Immature natural killer cell (primary cell): Measurements from ENCODE around the gene GHITM. TPM values are rescaled to one million over a fixed set of nuclear protein-coding genes. Genes with fewer than 3 reads are reported as not detected.
"Not testable (repeated sequence)": the region's sequence is repeated elsewhere in the genome, so short reads cannot be mapped to it uniquely, and the experiment has no call there.

Source experiments
- DNase-seq, 3 donors: peaks; one replicate each; pipeline ENCODE4 v3.0.0; 2022; ENCODE audit warnings: mixed read lengths in 1 of 3
- H3K27ac Mint-ChIP-seq, 6 donors: one replicate each; pipeline ENCODE4 v1.8.0; 2020; ENCODE audit warnings: mixed read lengths in 6 of 6, mild to moderate bottlenecking in 5 of 6, inconsistent platforms in 4 of 6, moderate library complexity in 3 of 6
- H3K27me3 Mint-ChIP-seq, 3 donors: one replicate each; pipeline ENCODE4 v1.8.0; 2020 to 2021; ENCODE audit warnings: low read depth in 3 of 3, mild to moderate bottlenecking in 3 of 3, mixed read lengths in 3 of 3, moderate library complexity in 3 of 3, inconsistent platforms in 1 of 3
- H3K36me3 Mint-ChIP-seq, 3 donors: one replicate each; pipeline ENCODE4 v1.8.0; 2020; ENCODE audit warnings: mixed read lengths in 3 of 3, inconsistent platforms in 2 of 3, mild to moderate bottlenecking in 2 of 3
- H3K4me1 Mint-ChIP-seq, 2 donors: one replicate each; pipeline ENCODE4 v1.8.0; 2020; ENCODE audit warnings: inconsistent platforms in 2 of 2, mild to moderate bottlenecking in 2 of 2, mixed read lengths in 2 of 2, moderate library complexity in 1 of 2
- H3K4me3 Mint-ChIP-seq, 5 donors: one replicate each; pipeline ENCODE4 v1.8.0; 2020; ENCODE audit warnings: mild to moderate bottlenecking in 5 of 5, mixed read lengths in 5 of 5, inconsistent platforms in 3 of 5, moderate library complexity in 3 of 5
- H3K9me3 Mint-ChIP-seq, 6 donors: one replicate each; pipeline ENCODE4 v1.8.0; 2020; ENCODE audit warnings: mild to moderate bottlenecking in 6 of 6, mixed read lengths in 6 of 6, inconsistent platforms in 4 of 6, moderate library complexity in 3 of 6
- polyA plus RNA-seq, 3 donors: library from polyadenylated mRNA; unstranded; fragments of 300-500 nt; fragmentation: Illumina TruSeq; gene quantifications; one replicate each; pipeline ENCODE4 v1.2.3, GENCODE V29; 2021

The GHITM gene
- polyA plus RNA-seq, 3 donors from 2014 or later, result 299 to 699 (median 342) TPM

DNA sequence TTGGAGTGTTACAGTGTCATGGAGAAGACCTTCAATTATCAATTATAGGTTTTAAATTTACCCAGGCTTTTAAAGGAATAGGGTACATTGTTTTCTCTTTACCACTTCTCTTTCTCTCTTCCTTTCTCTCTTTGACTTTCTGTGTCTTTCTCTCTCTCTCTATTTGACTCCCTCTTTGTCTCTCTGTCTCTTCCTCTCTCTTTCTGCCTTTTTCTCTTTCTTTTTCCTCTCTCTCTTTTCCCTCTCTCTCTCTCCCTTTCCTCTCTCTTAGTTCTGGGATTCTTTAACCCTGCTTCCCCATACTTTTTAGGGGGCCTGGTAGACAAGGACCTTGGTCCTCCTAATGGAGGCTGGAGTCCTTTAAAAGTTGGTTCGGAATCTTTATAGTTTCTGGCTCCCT is 15.9 kb upstream of the GHITM start:
- Mint-ChIP-seq H3K4me1 (no peaks in the 10 kb centered on the region), H3K27ac (no peak overlapping the region), H3K4me3 (no peak overlapping the region), H3K9me3 (peaks cover 5 to 20% (median 14%) of the 10 kb centered on the region in 6 donors), H3K27me3 (peaks cover 2 to 21% (median 17%) of the 10 kb centered on the region in 3 donors), H3K36me3 (no peaks in the 10 kb centered on the region)
- DNase-seq, result no peak

DNA sequence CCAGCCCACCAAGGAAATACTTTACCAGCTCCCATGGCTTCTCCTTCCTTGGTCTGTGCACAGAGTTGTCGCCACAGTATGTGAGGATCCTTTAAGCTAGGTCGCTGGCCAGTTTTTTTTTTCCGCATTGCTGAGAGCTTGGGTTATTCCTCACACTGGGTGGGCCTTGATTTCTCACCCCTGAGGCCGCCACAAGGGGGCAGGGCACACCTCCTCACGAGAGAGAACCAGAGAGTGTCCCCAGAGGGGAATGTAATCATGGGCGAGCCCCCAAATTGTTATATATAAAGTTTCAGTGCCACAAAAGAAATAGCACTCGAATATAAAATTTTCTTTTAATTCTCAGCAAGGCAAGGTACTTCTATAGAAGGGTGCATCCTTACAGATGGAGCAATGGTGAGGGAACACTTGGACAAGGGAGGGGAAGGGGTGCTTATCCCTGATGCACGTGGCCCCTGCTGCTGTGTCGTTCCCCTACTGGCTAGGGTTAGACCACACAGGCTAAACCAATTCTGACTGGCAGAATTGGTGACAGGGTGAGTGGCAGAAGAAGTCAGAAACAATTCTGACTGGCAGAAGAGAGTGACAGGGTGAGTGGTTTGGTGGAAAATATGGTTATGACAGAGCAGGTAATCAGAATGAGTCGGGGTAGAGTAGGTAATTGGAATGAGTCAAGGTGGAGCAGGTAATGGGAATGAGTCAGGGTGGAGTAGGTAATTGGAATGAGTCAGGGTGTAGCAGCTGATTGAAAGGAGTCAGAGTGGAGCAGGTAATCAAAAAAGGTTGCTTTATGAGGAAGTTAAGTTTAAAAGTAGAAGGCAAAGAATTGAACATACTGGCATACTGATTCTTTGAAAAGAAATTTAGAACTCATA is 13.2 kb upstream of the GHITM start:
- not testable (repeated sequence) for H3K36me3 Mint-ChIP-seq, H3K4me3 Mint-ChIP-seq, DNase-seq, H3K4me1 Mint-ChIP-seq, H3K27ac Mint-ChIP-seq
- Mint-ChIP-seq H3K9me3 (peaks cover 9 to 20% (median 14%) of the 10 kb centered on the region in 6 donors), H3K27me3 (peaks cover 4 to 28% (median 16%) of the 10 kb centered on the region in 3 donors)

GRCh38 chr10:84126785-84127167 is 12.5 kb upstream of the GHITM start:
- DNase-seq, result no peak
- Mint-ChIP-seq H3K4me1 (no peaks in the 10 kb centered on the region), H3K36me3 (no peaks in the 10 kb centered on the region), H3K4me3 (no peak overlapping the region), H3K27ac (no peak overlapping the region), H3K27me3 (peaks cover 4 to 28% (median 15%) of the 10 kb centered on the region in 3 donors), H3K9me3 (peaks cover 9 to 20% (median 14%) of the 10 kb centered on the region in 6 donors)

GRCh38 chr10:84135836-84136235 is 3.5 kb upstream of the GHITM start:
- no peak for DNase-seq
- Mint-ChIP-seq H3K27ac (no peak overlapping the region), H3K9me3 (no peaks in the 10 kb centered on the region), H3K27me3 (peaks cover 13 to 22% (median 18%) of the 10 kb centered on the region in 3 donors), H3K4me1 (peaks cover 18 to 22% of the 10 kb centered on the region in 2 donors), H3K4me3 (no peak overlapping the region), H3K36me3 (no peaks in the 10 kb centered on the region)

- Mint-ChIP-seq H3K27me3 (peaks cover 11 to 19% (median 14%) of the 10 kb centered on the region in 3 donors), H3K36me3 (peaks cover 0 to 4% (median 0%) of the 10 kb centered on the region in 3 donors), H3K27ac (peak overlapping the region in 4 of 6 donors; percentile 33 to 99 (median 66)), H3K4me1 (peaks cover 27 to 38% of the 10 kb centered on the region in 2 donors), H3K9me3 (no peaks in the 10 kb centered on the region), H3K4me3 (peak overlapping the region; percentile 45 to 97 (median 95))
- no peak for DNase-seq
Measured at GRCh38 chr10:84137811-84138210, 1.5 kb upstream of the GHITM start.

- peaks cover 8 to 19% (median 12%) of the 10 kb centered on the region in 3 donors for H3K27me3 Mint-ChIP-seq
- H3K4me3 Mint-ChIP-seq, result peak overlapping the region; percentile 88 to 97 (median 95)
- H3K4me1 Mint-ChIP-seq, result peaks cover 27 to 38% of the 10 kb centered on the region in 2 donors
- no peaks in the 10 kb centered on the region for H3K9me3 Mint-ChIP-seq
- no peak for DNase-seq
- H3K27ac Mint-ChIP-seq, result peak overlapping the region; percentile 94 to 99 (median 97)
- peaks cover 3 to 9% (median 6%) of the 10 kb centered on the region in 3 donors for H3K36me3 Mint-ChIP-seq
Measured at GRCh38 chr10:84138478-84139125, 707 bp upstream of the GHITM start.

DNA sequence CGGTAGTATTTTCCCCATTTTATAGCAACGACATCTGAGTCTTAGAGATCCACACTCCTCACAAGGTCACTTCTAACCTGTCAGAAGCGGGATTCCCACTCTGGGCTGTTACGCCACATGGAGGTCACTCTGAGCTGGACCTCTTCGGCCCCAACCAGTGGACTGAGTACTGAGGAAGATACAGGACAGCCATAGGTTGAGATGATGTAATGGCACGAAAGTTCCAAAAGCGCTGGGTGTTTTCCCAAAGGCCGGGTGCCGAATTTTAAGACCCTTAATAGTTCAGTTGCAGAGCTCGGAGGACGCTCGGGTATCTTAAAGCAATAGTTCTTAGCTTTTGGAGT is 699 bp downstream of the GHITM start:
- Mint-ChIP-seq H3K4me1 (peaks cover 27 to 38% of the 10 kb centered on the region in 2 donors), H3K4me3 (peak overlapping the region; percentile 88 to 97 (median 95)), H3K27ac (peak overlapping the region; percentile 94 to 99 (median 97)), H3K27me3 (peaks cover 7 to 13% (median 8%) of the 10 kb centered on the region in 3 donors), H3K9me3 (no peaks in the 10 kb centered on the region), H3K36me3 (peaks cover 8 to 18% (median 9%) of the 10 kb centered on the region in 3 donors)
- no peak for DNase-seq

DNA sequence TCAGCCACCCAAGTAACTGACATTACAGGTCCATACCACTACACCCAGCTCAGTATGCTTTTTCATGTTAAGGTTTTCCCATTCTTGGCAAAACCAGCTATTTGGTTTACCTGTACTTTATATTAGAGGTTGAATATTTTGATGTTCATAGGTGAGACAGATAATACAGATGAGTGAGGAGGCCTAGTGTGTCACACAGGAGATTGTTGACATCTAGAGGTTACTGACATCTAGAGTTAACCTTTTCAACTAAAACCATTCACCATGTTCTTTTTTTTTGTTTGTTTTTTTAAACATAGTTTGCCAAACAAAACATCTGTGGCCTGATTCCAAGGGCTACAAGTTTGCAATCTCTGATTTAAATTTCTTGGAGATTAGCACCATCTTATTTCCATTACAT is 8.0 kb downstream of the GHITM start:
- H3K4me3 Mint-ChIP-seq, result no peak overlapping the region

GRCh38 chr10:84148006-84148597 is 8.8 kb downstream of the GHITM start:
- Mint-ChIP-seq H3K36me3 (peaks cover 22 to 49% (median 26%) of the 10 kb centered on the region in 3 donors), H3K27ac (peak overlapping the region in 1 of 6 donors; percentile 21)
- DNase-seq, result peak; percentile 34 to 51 (median 47)
- H3K4me3 Mint-ChIP-seq, H3K4me1 Mint-ChIP-seq, H3K27me3 Mint-ChIP-seq, H3K9me3 Mint-ChIP-seq: not testable (repeated sequence)

More for the DNA sequence above, 8.0 kb downstream of the GHITM start:
- Mint-ChIP-seq H3K27me3 (peaks cover 0 to 2% (median 0%) of the 10 kb centered on the region in 3 donors), H3K4me1 (peaks cover 0 to under 1% of the 10 kb centered on the region in 2 donors), H3K27ac (peak overlapping the region in 1 of 6 donors; percentile 48), H3K36me3 (peaks cover 21 to 47% (median 23%) of the 10 kb centered on the region in 3 donors), H3K9me3 (no peaks in the 10 kb centered on the region)
- DNase-seq, result no peak

- H3K4me3 Mint-ChIP-seq, result no peak overlapping the region
- H3K4me1 Mint-ChIP-seq, result no peaks in the 10 kb centered on the region
- H3K27me3 Mint-ChIP-seq, result peaks cover 0 to 2% (median 0%) of the 10 kb centered on the region in 3 donors
- no peak overlapping the region for H3K27ac Mint-ChIP-seq
- H3K9me3 Mint-ChIP-seq, result no peaks in the 10 kb centered on the region
- DNase-seq, result no peak
- peaks cover 19 to 46% (median 21%) of the 10 kb centered on the region in 3 donors for H3K36me3 Mint-ChIP-seq
Measured at GRCh38 chr10:84149854-84150253, 10.5 kb downstream of the GHITM start.

GRCh38 chr10:84152769-84153168 is 13.5 kb downstream of the GHITM start:
- H3K27ac Mint-ChIP-seq, result peak overlapping the region in 1 of 6 donors; percentile 60
- H3K27me3 Mint-ChIP-seq, result peaks cover 0 to 6% (median 3%) of the 10 kb centered on the region in 3 donors
- DNase-seq, result no peak
- no peaks in the 10 kb centered on the region for H3K9me3 Mint-ChIP-seq
- peaks cover 12 to 16% of the 10 kb centered on the region in 2 donors for H3K4me1 Mint-ChIP-seq
- H3K4me3 Mint-ChIP-seq, result no peak overlapping the region
- H3K36me3 Mint-ChIP-seq, result peaks cover 9 to 39% (median 23%) of the 10 kb centered on the region in 3 donors

GRCh38 chr10:84155521-84155920 is 16.2 kb downstream of the GHITM start:
- DNase-seq, result no peak
- Mint-ChIP-seq H3K9me3 (no peaks in the 10 kb centered on the region), H3K4me3 (no peak overlapping the region), H3K27ac (peak overlapping the region in 3 of 6 donors; percentile 26 to 71 (median 43)), H3K36me3 (peaks cover 5 to 28% (median 17%) of the 10 kb centered on the region in 3 donors), H3K4me1 (peaks cover 19 to 23% of the 10 kb centered on the region in 2 donors), H3K27me3 (peaks cover 0 to 6% (median 6%) of the 10 kb centered on the region in 3 donors)

GRCh38 chr10:84156009-84156408 is 16.7 kb downstream of the GHITM start:
- Mint-ChIP-seq H3K36me3 (peaks cover 5 to 23% (median 13%) of the 10 kb centered on the region in 3 donors), H3K27me3 (peaks cover 0 to 8% (median 6%) of the 10 kb centered on the region in 3 donors), H3K4me3 (no peak overlapping the region), H3K4me1 (peaks cover 19 to 23% of the 10 kb centered on the region in 2 donors), H3K9me3 (no peaks in the 10 kb centered on the region), H3K27ac (peak overlapping the region in 5 of 6 donors; percentile 18 to 91 (median 54))
- no peak for DNase-seq
